DND-41 (cell line): ENCODE data around the gene DMC1.

Source experiments
- EZH2 ChIP-seq: IDR thresholded peaks from 3 replicates; pipeline ENCODE4 v1.6.1; 2012; ENCODE audit warnings: borderline replicate concordance, low read depth, mild to moderate bottlenecking, moderate library complexity, low read length, inconsistent platforms; ENCODE audit not compliant: severe bottlenecking
- TF ChIP-seq, protein P1 (sequence below): IDR thresholded peaks from 2 replicates; pipeline ENCODE4 v1.5.1; 2012; ENCODE audit warnings: borderline replicate concordance, low read length, moderate library complexity, mild to moderate bottlenecking; ENCODE audit not compliant: poor library complexity, severe bottlenecking; ENCODE audit errors: extremely low read depth

DNA sequence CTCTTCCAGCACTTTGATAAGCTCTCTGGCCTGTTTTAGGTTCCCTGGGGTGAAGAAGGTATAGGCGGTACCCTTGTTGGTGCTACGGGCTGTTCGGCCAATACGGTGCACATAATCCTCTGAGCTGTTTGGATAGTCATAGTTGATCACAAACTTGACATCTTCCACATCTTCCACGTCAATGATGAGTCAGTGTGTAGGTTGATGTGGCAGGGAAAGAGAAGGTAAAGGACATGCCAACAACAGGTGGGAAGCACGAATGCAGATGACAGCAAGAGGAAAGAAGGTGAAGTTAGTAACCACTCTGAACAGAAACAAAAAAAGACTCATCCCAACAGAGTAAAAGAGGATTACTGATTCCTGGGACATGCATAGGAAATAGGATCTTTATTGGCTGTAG lies 82.0 kb downstream of the DMC1 start:
- TF ChIP-seq EZH2 = no peak
- TF ChIP-seq, protein P1, sequence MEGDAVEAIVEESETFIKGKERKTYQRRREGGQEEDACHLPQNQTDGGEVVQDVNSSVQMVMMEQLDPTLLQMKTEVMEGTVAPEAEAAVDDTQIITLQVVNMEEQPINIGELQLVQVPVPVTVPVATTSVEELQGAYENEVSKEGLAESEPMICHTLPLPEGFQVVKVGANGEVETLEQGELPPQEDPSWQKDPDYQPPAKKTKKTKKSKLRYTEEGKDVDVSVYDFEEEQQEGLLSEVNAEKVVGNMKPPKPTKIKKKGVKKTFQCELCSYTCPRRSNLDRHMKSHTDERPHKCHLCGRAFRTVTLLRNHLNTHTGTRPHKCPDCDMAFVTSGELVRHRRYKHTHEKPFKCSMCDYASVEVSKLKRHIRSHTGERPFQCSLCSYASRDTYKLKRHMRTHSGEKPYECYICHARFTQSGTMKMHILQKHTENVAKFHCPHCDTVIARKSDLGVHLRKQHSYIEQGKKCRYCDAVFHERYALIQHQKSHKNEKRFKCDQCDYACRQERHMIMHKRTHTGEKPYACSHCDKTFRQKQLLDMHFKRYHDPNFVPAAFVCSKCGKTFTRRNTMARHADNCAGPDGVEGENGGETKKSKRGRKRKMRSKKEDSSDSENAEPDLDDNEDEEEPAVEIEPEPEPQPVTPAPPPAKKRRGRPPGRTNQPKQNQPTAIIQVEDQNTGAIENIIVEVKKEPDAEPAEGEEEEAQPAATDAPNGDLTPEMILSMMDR = no peak
